Pancreas (tissue), 10 donors: ENCODE data around the gene ANKRD27. TPM values are rescaled to one million over a fixed set of nuclear protein-coding genes. Genes with fewer than 3 reads are reported as not detected.

Experiments
- ATAC-seq, 4 donors: fragments of 200-7000 bp; cut with Tn5 transposase; one replicate each; pipeline versions ENCODE4 v1.8.0 to v1.9.1; 2020; ENCODE audit warnings: mild to moderate bottlenecking in 4 of 4, moderate library complexity in 4 of 4
- DNase-seq, 6 donors: peaks; one replicate each; pipeline ENCODE4 v3.0.0-alpha.2; 2020
- FAIRE-seq: peaks from 2 replicates; lab custom pipeline; 2012; peaks lifted over from hg19 to GRCh38; lab: Jason Lieb, UNC
- H3K27ac ChIP-seq, 4 donors: fragments of 200-600 bp; sonication (generic); 1 replicate in 3 of 4; 2 replicates in 1 of 4; pipeline versions ENCODE4 v1.5.0 to v1.8.0; 2020
- H3K27me3 ChIP-seq, 4 donors: fragments of 200-600 bp; one replicate each; pipeline ENCODE4 v1.8.0; 2021
- H3K36me3 ChIP-seq, 3 donors: fragments of 200-600 bp; sonication (generic) in 1 of 3; one replicate each; pipeline versions ENCODE4 v1.5.0 to v1.8.0; 2020 to 2021
- H3K4me1 ChIP-seq, 3 donors: fragments of 200-600 bp; one replicate each; pipeline ENCODE4 v1.8.0; 2021
- H3K4me3 ChIP-seq, 4 donors: fragments of 200-600 bp; sonication (generic) in 2 of 4; one replicate each; pipeline versions ENCODE4 v1.5.0 to v1.8.0; 2020 to 2021
- H3K9me3 ChIP-seq, 4 donors: fragments of 200-600 bp; one replicate each; pipeline ENCODE4 v1.8.0; 2021
- CTCF ChIP-seq, 4 donors: fragments of 200-600 bp; sonication (generic) in 3 of 4; IDR thresholded peaks; one replicate each; pipeline versions ENCODE4 v1.5.0 to v1.8.0; 2021; ENCODE audit warnings: antibody characterized with exemption in 4 of 4
- WGBS, 2 donors: extraction: QIAGEN DNeasy Blood & Tissue Kit; methylation state at CpG; one replicate each; pipeline ENCODE4 v1.1.7; 2013; 5-methylcytosine and 5-hydroxymethylcytosine counted together
- intact Hi-C, 3 donors: fragments of 100-400 bp; cut with DNase I; formaldehyde crosslinking; loops; one replicate each; pipeline versions ENCODE4 v1.11.1 to v1.14.2; 2022
- polyA plus RNA-seq, 2 donors: library from polyadenylated mRNA; stranded (reverse); fragments of 200-250 nt; gene quantifications; one replicate each; pipeline ENCODE4 v1.2.3, GENCODE V29; 2013
- total RNA-seq, 6 donors: library from RNA; stranded (reverse); fragmentation: NEBNext Ultra II Directional in 4 of 6; extraction: Animal tissue kit (Norgen Biotek cat#: 25700) in 4 of 6; gene quantifications; one replicate each; pipeline versions ENCODE4 v1.2.1 to v1.2.4, GENCODE V29; 2021 to 2023
- donor health status: healthy with polysubstance abuse.
- donor health status: DM: no; HTN: no; CAD: no; lungs with moderate emphysema.
- donor health status: DM: no; HTN: no; CAD: no.
- donor health status: control.
- donor health status: control.
- donor health status: Bipolar disorder and iron deficiency.
- donor health status: DM: yes; HTN: yes; CAD: no.
- donor health status: DM: no; HTN: no; CAD: no.
- donor health status: DM: no; HTN: no; CAD: no.
- donor health status: DM: yes; HTN: yes; CAD: no.

The ANKRD27 gene
- total and polyA plus RNA-seq, 8 donors, result 4.5 to 17.6 (median 9.6) TPM

GRCh38 chr19:32613008-32613407, 62.0 kb downstream of the ANKRD27 start:
- Histone ChIP-seq H3K4me3 (no peak overlapping the region), H3K36me3 (peaks cover 0 to 21% (median 3%) of the 10 kb centered on the region in 3 donors), H3K27ac (no peak overlapping the region), H3K9me3 (no peaks in the 10 kb centered on the region), H3K27me3 (no peaks in the 10 kb centered on the region), H3K4me1 (no peaks in the 10 kb centered on the region)
- ATAC-seq, result no peak
- intact Hi-C loops, result no loop called here
- DNase-seq, result no peak
- 72 to 73% methylated on average over 4 of the region's 4 CpGs for WGBS, 2 donors
- FAIRE-seq, result no peak
- no peak for TF ChIP-seq CTCF (IDR thresholded peaks at IDR 0.05)

- H3K27me3 ChIP-seq, result no peaks in the 10 kb centered on the region
- no peak overlapping the region for H3K27ac ChIP-seq
- H3K4me1 ChIP-seq, result no peaks in the 10 kb centered on the region
- intact Hi-C loops, result no loop called here
- no peak for TF ChIP-seq CTCF (IDR thresholded peaks at IDR 0.05)
- 86 to 88% methylated on average over 5 of the region's 5 CpGs for WGBS, 2 donors
- FAIRE-seq (no peak), ATAC-seq (no peak), DNase-seq (no peak)
- no peaks in the 10 kb centered on the region for H3K9me3 ChIP-seq
- no peak overlapping the region for H3K4me3 ChIP-seq
- peaks cover 0 to 32% (median 3%) of the 10 kb centered on the region in 3 donors for H3K36me3 ChIP-seq
These were observed 63.8 kb downstream of the ANKRD27 start for GRCh38 chr19:32611161-32611560.

GRCh38 chr19:32607479-32607878, 67.5 kb downstream of the ANKRD27 start:
- intact Hi-C loops, result no loop called here
- H3K36me3 ChIP-seq, result peaks cover 0 to 37% (median 3%) of the 10 kb centered on the region in 3 donors
- no peak overlapping the region for H3K4me3 ChIP-seq
- ATAC-seq (no peak), FAIRE-seq (no peak), DNase-seq (no peak)
- TF ChIP-seq CTCF (IDR thresholded peaks at IDR 0.05), result no peak
- H3K9me3 ChIP-seq, result no peaks in the 10 kb centered on the region
- no peak overlapping the region for H3K27ac ChIP-seq
- H3K4me1 ChIP-seq, result no peaks in the 10 kb centered on the region
- WGBS, 2 donors, result 96 to 97% methylated on average over 20 of the region's 20 CpGs
- no peaks in the 10 kb centered on the region for H3K27me3 ChIP-seq

- peaks cover 0 to 41% (median 3%) of the 10 kb centered on the region in 3 donors for H3K36me3 ChIP-seq
- 89% methylated on average over 15 of the region's 15 CpGs for WGBS, 2 donors
- DNase-seq (no peak), ATAC-seq (no peak), FAIRE-seq (no peak)
- no peak for TF ChIP-seq CTCF (IDR thresholded peaks at IDR 0.05)
- no peaks in the 10 kb centered on the region for H3K27me3 ChIP-seq
- no peaks in the 10 kb centered on the region for H3K4me1 ChIP-seq
- no peak overlapping the region for H3K4me3 ChIP-seq
- H3K27ac ChIP-seq, result no peak overlapping the region
- intact Hi-C loops, result no loop called here
- no peaks in the 10 kb centered on the region for H3K9me3 ChIP-seq
These were observed 68.7 kb downstream of the ANKRD27 start for GRCh38 chr19:32606289-32606688.

GRCh38 chr19:32605544-32605943, 69.4 kb downstream of the ANKRD27 start:
- no peak for DNase-seq

More at GRCh38 chr19:32605544-32605943, 69.4 kb downstream of the ANKRD27 start:
- intact Hi-C loops, result no loop called here
- no peaks in the 10 kb centered on the region for H3K27me3 ChIP-seq
- ATAC-seq (no peak), FAIRE-seq (no peak)
- no peaks in the 10 kb centered on the region for H3K4me1 ChIP-seq
- no peaks in the 10 kb centered on the region for H3K9me3 ChIP-seq
- no peak overlapping the region for H3K27ac ChIP-seq
- 96 to 97% methylated on average over 21 of the region's 21 CpGs for WGBS, 2 donors
- TF ChIP-seq CTCF (IDR thresholded peaks at IDR 0.05), result no peak
- H3K36me3 ChIP-seq, result peaks cover 0 to 41% (median 3%) of the 10 kb centered on the region in 3 donors
- no peak overlapping the region for H3K4me3 ChIP-seq
